OCI-LY7 (cell line): Measurements from ENCODE around the gene SRC. TPM values are rescaled to one million over a fixed set of nuclear protein-coding genes. Genes with fewer than 3 reads are reported as not detected.

Experiments
- BruUV-seq: library from RNA; stranded (reverse); fragments of 400-500 nt; replicated peaks from 2 replicates; lab custom pipeline; 2021; lab: Mats Ljungman, UMichigan
- CTCF ChIA-PET: fragments of 300-600 bp; sonication (Branson Sonifier 250); formaldehyde crosslinking; loops from one replicate; lab custom pipeline; 2022; ENCODE audit warnings: antibody characterized with exemption; ENCODE audit not compliant: unreplicated experiment; lab: Charles Lee
- POLR2A ChIA-PET: fragments of 300-600 bp; sonication (Branson Sonifier 250); formaldehyde crosslinking; loops from one replicate; lab custom pipeline; 2022; ENCODE audit warnings: antibody characterized with exemption; lab: Charles Lee
- DNase-seq: peaks from one replicate; pipeline ENCODE4 v3.0.0-alpha.2; 2015; ENCODE audit warnings: low spot score
- H2AFZ ChIP-seq: fragments of 200-600 bp; sonication (generic), shearing (Covaris generic); 2 replicates; pipeline ENCODE4 v1.6.1; 2014; ENCODE audit warnings: mild to moderate bottlenecking, antibody characterized with exemption, low read length, moderate library complexity
- H3K27ac ChIP-seq: fragments of 200-600 bp; sonication (generic); 2 replicates; pipeline ENCODE4 v1.5.1; 2014; ENCODE audit warnings: mixed run types, low read depth, mild to moderate bottlenecking, moderate library complexity, low read length, inconsistent platforms; ENCODE audit not compliant: poor library complexity, severe bottlenecking
- H3K36me3 ChIP-seq: fragments of 200-600 bp; sonication (generic); 2 replicates; pipeline ENCODE4 v1.6.1; 2014; ENCODE audit warnings: mild to moderate bottlenecking, antibody characterized with exemption, low read length, moderate library complexity, mixed read lengths; ENCODE audit not compliant: insufficient read depth
- H3K4me1 ChIP-seq: fragments of 200-600 bp; sonication (generic); 2 replicates; pipeline ENCODE4 v1.5.1; 2014; ENCODE audit warnings: mild to moderate bottlenecking, low read length; ENCODE audit not compliant: insufficient read depth, poor library complexity, severe bottlenecking
- H3K4me2 ChIP-seq: fragments of 200-600 bp; sonication (generic); 2 replicates; pipeline ENCODE4 v1.6.1; 2014; ENCODE audit warnings: mild to moderate bottlenecking, low read length
- H3K4me3 ChIP-seq: fragments of 200-600 bp; sonication (generic); 2 replicates; pipeline ENCODE4 v1.5.1; 2014; ENCODE audit warnings: mild to moderate bottlenecking, low read depth, low read length; ENCODE audit not compliant: poor library complexity, severe bottlenecking
- H3K79me2 ChIP-seq: fragments of 200-600 bp; sonication (generic); 2 replicates; pipeline ENCODE4 v1.6.1; 2016; ENCODE audit warnings: low read depth, mild to moderate bottlenecking, low read length, moderate library complexity, mixed read lengths; ENCODE audit not compliant: insufficient read depth
- H3K9me2 ChIP-seq: fragments of 200-600 bp; sonication (generic); 2 replicates; pipeline ENCODE4 v1.6.1; 2016; ENCODE audit warnings: mild to moderate bottlenecking, low read length, mixed read lengths; ENCODE audit not compliant: insufficient read depth
- H3K9me3 ChIP-seq: fragments of 200-600 bp; sonication (generic); 2 replicates; pipeline ENCODE4 v1.6.1; 2014; ENCODE audit warnings: mild to moderate bottlenecking, mixed run types, low read length, mixed read lengths
- H4K20me1 ChIP-seq: fragments of 200-600 bp; sonication (generic); 2 replicates; pipeline ENCODE4 v1.6.1; 2014; ENCODE audit warnings: mild to moderate bottlenecking, antibody characterized with exemption, low read length, moderate library complexity, mixed read lengths; ENCODE audit not compliant: insufficient read depth
- EZH2phosphoT487 ChIP-seq: fragments of 200-600 bp; sonication (generic); IDR thresholded peaks from 2 replicates; pipeline ENCODE4 v1.6.1; 2018; ENCODE audit warnings: low read depth, borderline replicate concordance, mild to moderate bottlenecking, mixed run types, antibody characterized with exemption, low read length, moderate library complexity, mixed read lengths
- intact Hi-C: fragments of 100-400 bp; cut with micrococcal nuclease; formaldehyde crosslinking; loops from one replicate; pipeline ENCODE4 v1.10.0; 2022; ENCODE audit not compliant: unreplicated experiment
- total RNA-seq, 2 experiments: library from RNA; depleted of rRNA in 1 of 2; stranded (reverse); fragments of >200 nt in 1 of 2; shearing (Covaris generic) in 1 of 2; gene quantifications; 2 replicates each; pipeline ENCODE4 v1.2.3, GENCODE V29; 2014 to 2022
- TF ChIP-seq, protein P1 (sequence below): fragments of 200-600 bp; sonication (generic); conservative IDR thresholded peaks from 2 replicates; pipeline ENCODE4 v1.5.1; 2014; ENCODE audit warnings: mild to moderate bottlenecking, antibody characterized with exemption, low read length, moderate library complexity, mixed read lengths

SRC gene
- total RNA-seq, 2 experiments from 2014 or later = 0.72 to 3.7 TPM

DNA sequence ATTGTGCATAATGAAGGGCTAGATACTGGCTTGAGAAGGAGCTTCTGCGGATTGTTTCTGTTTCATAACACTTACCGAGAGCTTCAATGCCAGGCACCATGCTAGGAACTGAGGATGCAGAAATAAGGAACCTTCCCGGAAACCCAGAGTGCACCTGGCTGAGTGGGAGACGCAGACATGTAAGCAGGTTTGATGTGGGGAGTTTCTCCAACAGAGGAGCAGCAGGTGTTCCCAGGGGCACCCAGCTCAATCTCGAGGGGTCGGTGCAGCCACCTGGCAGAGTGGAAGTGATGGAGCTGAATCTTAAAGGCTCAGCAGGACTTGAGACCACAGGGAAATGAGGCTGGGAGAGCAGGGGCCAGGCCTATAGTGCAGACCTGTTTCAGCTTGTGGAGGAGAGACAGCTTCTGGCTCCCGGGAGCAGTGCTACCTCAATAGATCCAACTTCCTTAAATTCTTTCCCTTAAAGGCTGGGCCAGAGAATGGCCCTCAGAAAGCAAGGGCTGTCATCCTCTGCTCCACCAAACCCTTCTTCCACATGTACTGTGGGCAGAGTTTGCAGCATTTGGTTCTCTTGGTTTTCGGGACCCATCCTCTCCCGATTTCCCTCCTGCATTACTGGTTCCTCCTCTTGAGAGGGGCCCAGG is 27.8 kb upstream of the SRC start:
- Histone ChIP-seq H3K9me2 (no peaks in the 10 kb centered on the region), H3K4me2 (no peak overlapping the region), H3K4me3 (no peak overlapping the region), H4K20me1 (no peaks in the 10 kb centered on the region), H3K79me2 (no peaks in the 10 kb centered on the region), H3K4me1 (peaks cover 39% of the 10 kb centered on the region), H2AFZ (no peak overlapping the region), H3K36me3 (peaks cover 14% of the 10 kb centered on the region; the same call in 1 of the 2 replicates), H3K9me3 (peaks cover 8% of the 10 kb centered on the region), H3K27ac (no peak overlapping the region)
- ChIA-PET POLR2A (interaction anchor here (1.3 kb wide), 1 partner anchor 29 kb away, joined by 3 read pairs; the partner anchor contains the start of gene MANBAL), CTCF (no interaction called here)
- intact Hi-C loops = loop anchor here (5.0 kb wide), 1 partner anchor 64 kb away; no protein-coding TSS in a partner anchor
- BruUV-seq = no TSS peak
- TF ChIP-seq, protein P1, sequence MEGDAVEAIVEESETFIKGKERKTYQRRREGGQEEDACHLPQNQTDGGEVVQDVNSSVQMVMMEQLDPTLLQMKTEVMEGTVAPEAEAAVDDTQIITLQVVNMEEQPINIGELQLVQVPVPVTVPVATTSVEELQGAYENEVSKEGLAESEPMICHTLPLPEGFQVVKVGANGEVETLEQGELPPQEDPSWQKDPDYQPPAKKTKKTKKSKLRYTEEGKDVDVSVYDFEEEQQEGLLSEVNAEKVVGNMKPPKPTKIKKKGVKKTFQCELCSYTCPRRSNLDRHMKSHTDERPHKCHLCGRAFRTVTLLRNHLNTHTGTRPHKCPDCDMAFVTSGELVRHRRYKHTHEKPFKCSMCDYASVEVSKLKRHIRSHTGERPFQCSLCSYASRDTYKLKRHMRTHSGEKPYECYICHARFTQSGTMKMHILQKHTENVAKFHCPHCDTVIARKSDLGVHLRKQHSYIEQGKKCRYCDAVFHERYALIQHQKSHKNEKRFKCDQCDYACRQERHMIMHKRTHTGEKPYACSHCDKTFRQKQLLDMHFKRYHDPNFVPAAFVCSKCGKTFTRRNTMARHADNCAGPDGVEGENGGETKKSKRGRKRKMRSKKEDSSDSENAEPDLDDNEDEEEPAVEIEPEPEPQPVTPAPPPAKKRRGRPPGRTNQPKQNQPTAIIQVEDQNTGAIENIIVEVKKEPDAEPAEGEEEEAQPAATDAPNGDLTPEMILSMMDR = no peak
- TF ChIP-seq EZH2phosphoT487 = no peak
- DNase-seq = no peak

- Histone ChIP-seq H3K27ac (no peak overlapping the region), H3K79me2 (no peaks in the 10 kb centered on the region), H3K36me3 (peaks cover 14% of the 10 kb centered on the region; the same call in 1 of the 2 replicates), H2AFZ (no peak overlapping the region), H3K4me1 (peaks cover 39% of the 10 kb centered on the region), H3K9me3 (peaks cover 8% of the 10 kb centered on the region), H3K4me3 (no peak overlapping the region), H3K4me2 (no peak overlapping the region), H3K9me2 (no peaks in the 10 kb centered on the region), H4K20me1 (no peaks in the 10 kb centered on the region)
- BruUV-seq = no TSS peak
- no peak for TF ChIP-seq EZH2phosphoT487
- TF ChIP-seq, protein P1 = no peak
- no peak for DNase-seq
- intact Hi-C loops = loop anchor here (5.0 kb wide), 1 partner anchor 63 kb away; no protein-coding TSS in a partner anchor
- POLR2A ChIA-PET = no interaction called here
- CTCF ChIA-PET = no interaction called here
These were observed 26.7 kb upstream of the SRC start for GRCh38 chr20:37319151-37319671.

DNA sequence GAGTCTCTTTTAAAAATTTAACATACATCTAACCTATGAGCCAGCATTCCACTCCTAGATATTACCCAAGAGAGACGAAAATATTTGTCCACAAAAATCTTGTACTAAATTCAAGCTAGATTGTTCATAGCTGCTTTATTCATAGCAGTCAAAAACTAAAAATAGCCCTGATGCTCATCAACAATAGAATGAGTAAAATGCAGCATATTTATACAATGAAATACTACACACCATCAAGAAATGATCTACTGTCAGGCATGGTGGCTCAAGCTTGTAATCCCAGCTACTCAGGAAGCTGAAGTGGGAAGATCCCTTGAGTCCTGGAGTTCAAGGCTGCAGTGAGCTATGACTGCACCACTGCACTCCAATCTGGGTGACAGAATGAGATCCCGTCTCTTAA is 22.0 kb upstream of the SRC start:
- Histone ChIP-seq H3K4me2 (no peak overlapping the region), H3K79me2 (no peaks in the 10 kb centered on the region), H2AFZ (no peak overlapping the region), H3K4me3 (no peak overlapping the region), H3K9me2 (no peaks in the 10 kb centered on the region), H4K20me1 (no peaks in the 10 kb centered on the region), H3K27ac (no peak overlapping the region), H3K4me1 (no peaks in the 10 kb centered on the region), H3K9me3 (peaks cover 8% of the 10 kb centered on the region), H3K36me3 (no peaks in the 10 kb centered on the region)
- CTCF ChIA-PET = interaction anchor here (0.6 kb wide), 1 partner anchor 252 kb away, joined by 3 read pairs; no protein-coding TSS in a partner anchor
- TF ChIP-seq EZH2phosphoT487 = no peak
- TF ChIP-seq, protein P1 = no peak
- POLR2A ChIA-PET = interaction anchor here (0.6 to 1.0 kb wide), 4 partner anchors 11 to 820 kb away, joined by 3 to 5 read pairs (median 3); no protein-coding TSS in a partner anchor
- no TSS peak for BruUV-seq
- intact Hi-C loops = no loop called here
- DNase-seq = no peak
